Measurements from ENCODE around the gene ZNF8.
"Not testable (repeated sequence)": the region's sequence is repeated elsewhere in the genome, so short reads cannot be mapped to it uniquely, and the experiment has no call there.

The ZNF8 gene

DNA sequence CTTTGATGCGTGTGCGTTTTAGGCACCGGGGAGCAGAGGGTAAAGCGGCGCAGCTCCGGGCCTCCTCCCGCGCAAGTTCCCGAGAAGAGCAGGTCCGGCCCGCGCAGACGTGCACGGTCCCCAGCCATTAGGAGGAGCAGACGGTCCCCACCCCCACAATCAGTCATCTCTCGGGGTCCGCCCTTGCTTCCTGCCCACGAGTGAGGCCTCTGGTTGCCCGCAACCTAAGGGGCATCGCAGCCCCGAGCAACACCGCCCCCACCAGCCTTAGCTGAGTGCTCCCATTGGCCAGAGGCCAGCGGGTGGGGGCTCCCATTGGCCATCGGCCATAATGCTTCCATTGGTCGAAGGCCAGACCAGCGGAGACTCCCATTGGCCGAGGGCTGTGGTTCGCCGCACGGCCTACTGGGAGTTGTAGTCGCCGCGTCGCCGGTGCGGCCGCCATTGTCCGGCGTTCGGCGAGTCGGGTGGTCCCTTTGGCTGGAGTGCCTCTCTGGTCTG is at the start of gene ZNF8:
Gene ZNF8, plus strand, starts transcription at position 415 of the 501 bp plus-strand sequence. CDS start 127 bp downstream, outside the sequence.
- peak; percentile 97 for DNase-seq

DNA sequence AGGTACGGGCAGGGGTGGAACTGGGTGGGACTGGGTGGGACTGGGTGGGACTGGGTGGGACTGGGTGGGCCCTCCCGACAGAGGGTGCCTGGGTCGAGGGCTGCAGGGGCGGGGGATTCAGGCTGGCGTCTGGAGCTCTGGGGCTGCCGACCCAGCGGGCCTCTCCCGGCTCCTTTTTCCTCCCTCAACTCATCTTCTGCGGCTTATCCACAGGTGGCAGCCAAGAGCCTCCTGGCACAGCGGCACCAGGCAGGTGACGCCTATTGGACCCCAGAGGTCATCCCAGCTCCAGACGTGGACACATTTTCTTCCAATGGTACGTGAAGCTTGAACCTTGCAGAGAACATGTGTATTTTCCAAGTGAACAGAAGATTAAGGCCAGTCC is 49.5 kb upstream of the ZNF8 start:
- no peak for DNase-seq

- no peak for DNase-seq
Observed at GRCh38 chr19:58237324-58237723, 41.4 kb upstream of the ZNF8 start.

- DNase-seq, result no peak
Observed at GRCh38 chr19:58243351-58243750, 35.4 kb upstream of the ZNF8 start.

DNA sequence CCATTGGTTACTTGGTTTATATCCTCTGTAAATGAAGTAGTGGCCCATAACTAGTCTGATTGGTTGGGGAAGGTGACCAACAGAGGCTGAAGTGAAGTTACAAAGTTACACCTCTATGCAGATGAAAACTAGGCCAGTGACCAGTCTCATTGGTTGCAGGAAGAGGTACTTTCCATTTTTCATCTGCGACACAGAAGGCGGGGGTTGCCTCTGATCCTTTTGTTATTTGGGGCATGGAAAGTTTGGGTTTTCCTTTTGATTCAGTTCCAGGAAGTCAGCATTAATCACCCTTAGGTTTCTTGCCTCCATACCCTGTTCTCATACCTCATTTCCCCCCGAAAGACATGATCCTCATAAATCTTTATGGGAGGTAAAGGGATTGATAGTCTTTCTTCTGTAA is 29.9 kb upstream of the ZNF8 start:
- no peak for DNase-seq

DNA sequence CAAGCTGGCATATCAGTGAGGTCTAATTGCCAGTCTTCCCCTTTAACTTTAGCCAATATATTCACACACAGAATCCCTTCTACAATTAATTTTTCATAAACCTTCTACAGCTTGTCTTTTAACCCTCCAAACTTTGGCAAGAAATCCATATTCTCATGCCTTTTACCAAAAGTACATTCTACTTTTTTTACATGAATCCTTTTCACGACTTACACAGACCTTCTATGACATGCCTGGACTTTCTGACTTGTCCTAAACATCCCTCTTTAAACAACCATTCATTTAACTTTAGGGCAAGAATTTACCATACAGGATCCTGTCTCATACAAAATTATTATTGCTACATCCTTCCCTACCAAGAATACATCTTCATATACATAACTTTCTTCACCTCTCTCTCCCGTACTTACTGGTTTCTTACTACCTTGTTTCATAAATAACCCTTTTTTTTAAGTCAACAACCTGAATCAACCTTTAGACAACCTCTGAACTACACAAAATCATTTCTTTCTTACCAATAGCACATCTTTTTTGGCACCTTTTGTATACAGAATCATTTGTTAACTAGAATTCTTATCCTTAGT is 26.6 kb upstream of the ZNF8 start:
- DNase-seq, result no peak

- not testable (repeated sequence) for DNase-seq
Observed at GRCh38 chr19:58258259-58258658, 20.5 kb upstream of the ZNF8 start.

- DNase-seq, result no peak
Observed at GRCh38 chr19:58261600-58261967, 17.2 kb upstream of the ZNF8 start.

GRCh38 chr19:58261968-58262921 is 16.5 kb upstream of the ZNF8 start:
- DNase-seq, result no peak

- DNase-seq, result no peak
Observed at GRCh38 chr19:58262922-58263296, 15.8 kb upstream of the ZNF8 start.

DNA sequence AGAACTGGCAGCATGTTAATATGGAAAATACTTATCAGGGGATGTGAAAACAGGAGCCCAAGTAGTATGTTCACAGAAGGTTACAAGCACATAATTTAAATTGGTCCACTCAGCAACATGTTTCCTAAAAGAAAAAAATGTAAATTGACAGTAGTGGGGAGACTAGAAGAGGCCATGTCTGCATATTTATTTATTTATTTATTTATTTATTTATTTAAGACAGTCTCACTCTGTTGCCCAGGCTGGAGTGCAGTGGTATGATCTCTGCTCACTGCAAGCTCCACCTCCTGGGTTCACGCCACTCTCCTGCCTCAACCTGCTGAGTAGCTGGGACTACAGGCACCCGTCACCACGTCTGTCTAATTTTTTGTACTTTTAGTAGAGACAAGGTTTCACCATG is 13.7 kb upstream of the ZNF8 start:
- no peak for DNase-seq

- DNase-seq, result no peak
Observed at GRCh38 chr19:58268344-58268743, 10.4 kb upstream of the ZNF8 start.

- no peak for DNase-seq
Observed at GRCh38 chr19:58274771-58275201, 4.0 kb upstream of the ZNF8 start.

- DNase-seq, result no peak
Observed at GRCh38 chr19:58275564-58275963, 3.2 kb upstream of the ZNF8 start.

DNA sequence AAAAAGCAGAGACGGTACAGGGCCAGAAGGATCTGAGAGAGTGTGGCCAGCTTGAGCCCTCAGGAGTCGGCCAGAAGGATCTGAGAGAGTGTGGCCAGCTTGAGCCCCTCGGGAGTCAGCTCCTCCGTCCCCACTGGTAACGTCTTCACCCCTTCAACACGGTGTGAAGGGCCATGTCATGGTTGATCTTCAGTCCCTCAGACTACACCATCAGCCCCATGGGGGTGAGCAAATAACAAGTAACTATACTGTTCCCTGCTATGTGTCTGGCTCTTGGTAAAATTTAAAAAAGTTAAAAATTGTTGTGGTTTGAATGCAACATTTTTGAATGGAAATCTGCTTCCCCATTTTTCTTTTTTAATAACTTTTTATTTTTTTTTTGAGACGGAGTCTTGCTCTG is 1.6 kb upstream of the ZNF8 start:
- DNase-seq, result no peak

GRCh38 chr19:58277748-58278540 is 811 bp upstream of the ZNF8 start:
- DNase-seq, result no peak

DNA sequence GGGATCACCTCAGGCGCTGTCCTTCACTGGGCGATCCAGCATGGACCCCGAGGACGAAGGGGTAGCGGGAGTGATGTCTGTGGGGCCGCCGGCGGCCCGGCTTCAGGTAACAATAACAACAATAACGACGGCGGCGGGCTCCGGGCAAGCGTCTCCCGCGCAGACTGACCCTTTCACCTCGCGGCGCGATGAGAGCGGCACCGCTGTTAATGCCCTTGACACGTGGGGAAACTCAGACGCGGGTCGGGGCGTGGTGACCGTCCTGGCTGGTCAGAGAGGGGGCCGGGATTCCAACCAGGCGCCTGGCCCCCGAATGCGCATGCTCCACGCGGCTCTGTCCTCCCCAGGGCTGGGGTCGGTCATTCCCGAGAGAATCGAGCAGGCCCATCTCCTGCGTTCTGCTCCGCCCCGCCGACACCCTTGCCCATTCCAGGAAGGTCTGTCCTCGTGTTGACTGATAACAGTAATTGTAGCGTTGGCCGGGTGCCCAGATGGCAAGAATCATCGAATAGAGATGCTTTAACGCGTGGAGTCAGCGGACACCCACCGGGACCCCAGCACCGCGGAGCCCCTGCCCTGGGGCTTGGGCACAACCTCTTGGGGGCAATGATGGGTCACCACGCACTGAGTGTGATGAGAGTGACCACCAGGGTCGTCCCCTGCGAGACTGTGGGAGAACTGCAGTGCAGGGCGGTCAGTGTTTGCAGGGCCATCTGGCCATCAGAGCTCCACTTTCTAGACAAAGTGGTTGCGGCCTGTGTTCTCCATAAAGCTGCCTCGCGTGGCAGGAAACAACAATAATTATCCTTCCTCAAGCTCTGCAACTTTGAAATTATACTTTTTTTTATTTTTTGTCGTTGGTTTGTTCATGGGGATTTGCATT is 528 bp downstream of the ZNF8 start:
- peak; percentile 42 for DNase-seq

DNA sequence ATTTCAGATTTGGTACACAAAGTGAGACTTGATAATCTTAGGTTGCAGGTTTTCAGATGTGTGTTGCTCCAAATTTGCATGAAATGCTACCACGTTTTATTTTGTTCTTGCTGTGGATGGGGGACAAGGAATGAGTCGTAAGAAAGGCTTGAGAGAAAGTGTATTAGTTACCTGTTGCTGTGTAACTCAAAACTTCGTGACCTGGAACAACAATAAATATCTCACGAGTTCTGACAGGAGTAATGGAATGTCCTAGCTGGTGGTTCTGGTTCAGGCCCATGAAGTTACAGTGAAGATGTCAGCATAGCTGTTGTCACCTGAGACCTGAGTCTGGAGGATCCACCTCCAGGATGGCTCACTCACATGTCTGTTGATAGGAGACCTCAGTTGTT is 1.2 kb downstream of the ZNF8 start:
- no peak for DNase-seq

- DNase-seq, result no peak
Observed at GRCh38 chr19:58284199-58284598, 5.4 kb downstream of the ZNF8 start.

GRCh38 chr19:58291943-58292342 is 13.2 kb downstream of the ZNF8 start:
- DNase-seq, result no peak

DNA sequence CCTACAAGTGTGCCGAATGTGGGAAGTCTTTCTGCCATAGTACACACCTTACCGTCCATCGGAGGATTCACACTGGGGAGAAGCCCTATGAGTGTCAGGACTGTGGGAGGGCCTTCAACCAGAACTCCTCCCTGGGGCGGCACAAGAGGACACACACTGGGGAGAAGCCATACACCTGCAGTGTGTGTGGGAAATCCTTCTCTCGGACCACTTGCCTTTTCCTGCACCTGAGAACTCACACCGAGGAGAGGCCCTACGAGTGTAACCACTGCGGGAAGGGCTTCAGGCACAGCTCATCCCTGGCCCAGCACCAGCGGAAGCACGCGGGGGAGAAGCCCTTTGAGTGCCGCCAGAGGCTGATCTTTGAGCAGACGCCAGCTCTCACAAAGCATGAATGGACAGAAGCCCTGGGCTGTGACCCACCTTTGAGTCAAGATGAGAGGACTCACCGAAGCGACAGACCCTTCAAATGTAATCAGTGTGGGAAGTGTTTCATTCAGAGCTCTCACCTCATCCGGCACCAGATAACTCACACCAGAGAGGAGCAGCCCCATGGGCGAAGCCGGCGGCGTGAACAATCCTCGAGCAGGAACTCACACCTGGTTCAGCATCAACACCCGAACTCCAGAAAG is 16.1 kb downstream of the ZNF8 start:
- no peak for DNase-seq

DNA sequence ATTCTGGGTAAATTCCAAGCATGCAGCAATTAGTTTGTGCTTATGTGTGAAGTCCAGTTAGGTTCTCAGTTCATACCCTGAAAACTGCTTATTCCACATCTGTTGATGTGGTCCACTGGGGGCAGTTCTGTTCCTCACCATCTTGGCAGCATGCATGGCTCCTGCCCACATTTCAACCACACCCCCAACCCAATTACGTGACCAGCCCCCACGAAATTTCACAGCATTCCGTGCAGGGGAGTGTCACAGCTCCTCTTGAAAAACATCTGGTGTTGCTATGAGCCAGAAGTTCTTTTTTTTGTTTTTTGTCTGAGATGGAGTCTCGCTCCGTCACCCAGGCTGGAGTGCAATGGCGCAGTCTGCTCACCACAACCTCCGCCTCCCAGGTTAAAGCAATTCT is 17.3 kb downstream of the ZNF8 start:
- DNase-seq, result no peak
